Measurements from ENCODE around the gene SMYD3. TPM values are rescaled to one million over a fixed set of nuclear protein-coding genes. Genes with fewer than 3 reads are reported as not detected.
"Not testable (repeated sequence)": the region's sequence is repeated elsewhere in the genome, so short reads cannot be mapped to it uniquely, and the experiment has no call there.

Gene SMYD3
- total RNA-seq, 2 donors from 2014 or later, result 16.7 to 18.2 TPM

DNA sequence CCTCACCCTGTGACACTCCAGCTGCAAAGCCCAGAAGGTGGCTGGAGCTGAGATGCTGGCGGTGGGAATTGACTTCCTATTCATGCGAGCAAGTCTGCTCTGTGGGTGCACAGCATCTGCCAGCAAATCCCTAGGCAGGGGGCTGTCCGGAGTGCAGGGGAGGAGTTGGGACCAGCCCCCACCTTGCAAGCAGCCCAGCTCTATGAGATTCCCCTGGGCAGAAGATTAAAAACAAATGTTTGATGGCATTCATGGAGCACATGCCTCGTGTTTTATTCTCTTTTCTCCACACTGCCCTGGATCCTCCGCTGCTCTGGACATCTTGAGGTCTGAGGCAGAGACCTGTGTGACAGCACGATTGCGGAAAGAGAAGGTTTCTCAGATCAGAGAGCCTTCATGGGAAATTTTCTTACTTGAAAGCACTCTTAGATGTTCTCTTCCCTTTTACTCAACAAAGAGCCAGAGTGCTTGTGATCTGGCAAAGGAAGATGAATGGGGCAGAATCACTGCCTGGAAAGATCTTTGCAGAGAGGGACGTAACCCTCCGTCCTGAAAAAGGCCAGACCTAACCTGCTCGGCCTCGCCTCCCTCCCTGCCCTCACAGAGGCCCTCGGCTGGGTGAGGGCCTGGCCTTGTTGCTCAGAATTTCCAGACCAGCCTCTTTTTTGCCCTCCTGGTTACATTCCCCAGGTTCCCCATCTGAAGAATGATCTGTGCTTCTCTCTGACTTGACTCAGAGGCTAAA lies 755.2 kb downstream of the SMYD3 start:
- intact Hi-C loops (cut with DNase I), result no loop called here
- DNase-seq (ENCODE audit: low spot score), result no peak

DNA sequence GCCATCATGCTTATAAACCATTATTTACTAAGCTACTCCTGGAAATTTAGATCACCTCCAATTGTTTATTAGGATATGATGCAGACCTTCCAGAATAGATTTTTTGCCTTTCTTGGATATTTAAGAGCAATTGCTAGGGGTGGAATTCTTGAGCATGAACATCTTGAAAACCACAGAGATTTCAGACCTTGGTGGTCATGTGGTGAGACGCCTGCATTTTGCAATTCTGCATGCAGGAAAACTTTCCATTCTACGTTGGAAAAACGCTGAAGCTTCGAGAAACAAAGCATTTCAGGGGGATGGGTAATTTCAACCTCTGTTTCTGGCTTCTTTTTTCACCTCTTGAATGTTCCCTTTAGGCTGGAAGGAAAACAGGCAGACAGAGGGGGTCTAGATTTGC lies 756.0 kb downstream of the SMYD3 start:
- intact Hi-C loops (cut with DNase I), result no loop called here
- no peak for DNase-seq (ENCODE audit: low spot score)

DNA sequence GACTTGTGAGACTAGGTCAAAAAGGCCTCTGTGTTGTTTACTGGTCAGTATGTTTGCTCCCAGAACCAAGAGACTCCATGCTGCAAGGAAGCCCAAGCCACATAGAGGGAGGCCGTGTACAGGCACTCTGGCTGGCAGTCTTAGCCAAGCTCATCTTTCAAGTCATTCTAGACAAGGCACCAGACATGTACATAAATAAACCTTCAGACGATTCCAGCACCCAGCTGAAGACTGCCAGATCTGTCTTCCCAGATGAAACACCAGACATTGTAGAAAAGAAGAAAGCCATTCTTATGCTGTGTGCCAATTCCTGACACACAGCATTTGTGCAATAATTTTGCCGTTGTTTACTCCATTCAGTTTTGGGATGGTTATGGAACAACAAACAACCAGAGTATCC lies 756.8 kb downstream of the SMYD3 start:
- intact Hi-C loops (cut with DNase I), result no loop called here
- no peak for DNase-seq (ENCODE audit: low spot score)

DNA sequence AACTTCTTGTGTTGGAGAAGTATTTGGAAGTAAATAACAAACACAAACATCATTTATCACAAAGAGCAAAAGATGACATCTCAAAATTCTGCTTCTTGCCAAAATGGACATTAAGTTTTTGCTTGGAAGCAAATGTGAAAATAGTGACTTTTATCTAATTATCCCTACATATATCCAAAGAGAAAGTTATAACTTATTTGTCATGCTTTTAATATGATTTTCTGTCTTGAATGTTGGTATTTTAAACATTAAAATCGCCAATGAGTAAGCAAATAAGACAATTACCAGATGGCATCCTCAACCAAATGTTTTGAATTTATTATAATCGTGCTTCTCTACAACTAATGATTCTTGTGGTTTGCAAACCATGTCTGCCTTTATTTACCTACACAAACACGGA lies 758.0 kb downstream of the SMYD3 start:
- intact Hi-C loops (cut with DNase I), result no loop called here
- no peak for DNase-seq (ENCODE audit: low spot score)

DNA sequence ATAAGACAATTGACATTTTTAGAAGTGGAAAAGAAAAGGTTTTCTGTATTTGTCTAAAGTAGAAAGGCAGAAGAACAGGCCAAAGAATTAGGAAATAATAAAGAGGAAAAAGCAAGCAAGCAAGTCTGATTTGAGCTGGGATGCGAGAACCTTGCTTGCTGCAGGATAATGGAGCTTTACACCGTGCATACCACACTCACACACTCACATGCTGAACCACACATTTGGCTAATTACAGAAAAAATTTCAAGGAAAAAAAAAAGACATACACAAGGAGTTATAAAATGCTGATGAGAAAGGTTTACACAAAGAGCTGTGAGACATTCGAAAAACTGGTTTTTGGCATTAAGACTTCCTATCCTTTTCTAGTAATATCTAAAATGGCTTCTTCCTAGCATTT lies 758.4 kb downstream of the SMYD3 start:
- no peak for DNase-seq (ENCODE audit: low spot score)
- intact Hi-C loops (cut with DNase I), result no loop called here

DNA sequence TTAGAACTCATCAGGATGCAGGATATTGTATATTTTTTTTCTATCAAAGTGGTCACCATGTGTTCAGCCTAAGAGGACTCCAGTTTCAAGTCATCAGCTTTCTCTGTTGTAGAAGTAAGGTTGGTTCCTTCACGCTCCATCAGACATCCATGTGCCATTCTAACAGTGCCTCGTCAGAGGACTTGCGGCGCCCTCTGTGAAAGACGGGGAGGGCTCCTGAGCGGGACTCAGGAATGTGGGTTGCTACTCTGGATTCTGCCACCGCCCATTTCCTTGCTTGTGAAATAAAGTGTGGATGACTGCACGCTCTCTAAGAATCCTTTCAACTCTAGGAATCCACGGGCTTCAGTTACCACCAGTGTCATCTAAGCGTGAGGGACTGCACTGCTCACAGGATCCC lies 758.8 kb downstream of the SMYD3 start:
- DNase-seq (ENCODE audit: low spot score), result no peak
- intact Hi-C loops (cut with DNase I), result no loop called here

DNA sequence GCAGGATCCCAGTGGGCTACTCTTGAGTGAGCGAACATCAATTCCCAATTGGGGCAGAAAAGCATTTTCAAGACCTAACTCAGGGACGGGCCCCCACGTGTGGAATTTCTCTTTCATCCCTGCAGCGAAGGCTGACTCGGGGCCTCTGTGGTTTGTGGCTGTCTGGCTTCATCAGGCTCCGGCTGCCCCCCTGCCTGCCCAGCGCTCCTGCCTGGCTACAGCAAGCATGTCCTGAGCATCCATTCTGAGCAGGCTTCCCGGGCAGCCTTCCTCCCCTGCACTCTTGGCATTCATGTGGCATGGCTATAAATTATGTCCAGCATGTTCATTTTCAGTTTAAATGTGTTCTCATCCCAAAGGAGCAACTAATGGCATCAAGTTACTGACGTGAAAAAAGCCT lies 764.2 kb downstream of the SMYD3 start:
- intact Hi-C loops (cut with DNase I), result no loop called here
- DNase-seq (ENCODE audit: low spot score), result no peak

DNA sequence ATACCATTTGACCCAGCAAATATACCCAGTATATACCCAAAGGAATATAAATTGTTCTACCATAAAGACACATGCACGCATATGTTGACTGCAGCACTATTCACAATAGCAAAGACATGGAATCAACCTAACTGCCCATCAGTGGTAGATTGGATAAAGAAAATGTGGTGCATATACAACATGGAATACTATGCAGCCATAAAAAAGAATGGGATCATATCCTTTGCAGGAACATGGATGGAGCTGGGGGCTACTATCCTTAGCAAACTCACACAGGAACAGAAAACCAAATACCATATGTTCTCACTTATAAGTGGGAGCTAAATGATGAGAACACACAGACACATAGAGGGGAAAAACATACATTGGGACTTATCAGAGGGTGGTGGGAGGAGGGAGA lies 766.7 kb downstream of the SMYD3 start:
- DNase-seq (ENCODE audit: low spot score); intact Hi-C loops (cut with DNase I): not testable (repeated sequence)

DNA sequence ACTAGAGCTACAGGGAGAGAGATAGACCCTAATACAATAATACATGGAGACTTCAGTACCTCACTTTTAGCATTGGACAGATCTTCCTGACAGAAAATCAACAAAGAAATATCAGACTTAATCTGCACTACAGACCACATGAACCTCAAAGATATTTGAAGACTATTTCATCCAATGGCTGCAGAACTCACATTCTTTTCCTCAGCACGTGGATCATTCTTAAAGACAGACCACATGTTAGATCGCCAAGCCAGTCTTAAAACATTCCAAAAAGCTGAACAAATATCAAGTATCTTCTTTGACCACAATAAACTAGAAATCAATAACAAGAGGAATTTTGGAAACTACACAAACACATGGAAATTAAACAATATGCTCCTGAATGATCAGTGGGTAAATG lies 776.3 kb downstream of the SMYD3 start:
- no peak for DNase-seq (ENCODE audit: low spot score)
- intact Hi-C loops (cut with DNase I), result no loop called here

DNA sequence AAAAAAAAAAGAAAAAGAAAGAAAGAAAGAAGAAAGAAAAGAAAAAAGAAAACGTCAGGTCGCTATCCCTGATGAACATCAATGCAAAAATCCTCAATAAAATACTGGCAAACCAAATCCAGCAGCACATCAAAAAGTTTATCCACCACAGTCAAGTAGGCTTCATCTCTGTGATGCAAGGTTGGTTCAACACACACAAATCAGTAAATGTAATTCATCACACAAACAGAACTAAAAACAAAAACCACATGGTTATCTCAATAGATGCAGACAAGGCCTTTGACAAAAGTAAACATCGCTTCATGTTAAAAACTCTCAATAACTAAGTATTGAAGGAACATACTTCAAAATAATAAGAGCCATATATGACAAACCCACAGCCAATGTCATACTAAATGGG lies 779.0 kb downstream of the SMYD3 start:
- intact Hi-C loops (cut with DNase I); DNase-seq (ENCODE audit: low spot score): not testable (repeated sequence)

DNA sequence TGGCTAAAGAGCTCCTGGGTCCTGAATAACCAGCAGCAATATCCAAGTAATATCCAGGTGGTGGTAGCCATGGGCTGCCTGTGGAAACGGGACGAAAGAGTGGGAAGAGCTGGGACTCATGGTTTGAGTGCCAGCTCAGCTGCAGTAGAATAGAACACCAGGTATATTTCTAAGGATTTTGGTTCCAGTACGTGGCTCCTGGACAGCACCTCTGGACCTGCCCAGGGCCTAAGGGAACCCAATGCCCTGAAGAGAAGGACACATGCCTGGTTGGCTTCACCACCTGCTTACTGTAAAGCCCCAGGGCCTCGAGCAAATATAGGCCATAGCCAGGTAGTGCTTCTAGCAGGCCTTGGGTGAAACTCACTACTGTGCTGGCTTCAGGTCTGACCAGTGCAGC lies 785.6 kb downstream of the SMYD3 start:
- intact Hi-C loops (cut with DNase I), result no loop called here
- DNase-seq (ENCODE audit: low spot score), result no peak

DNA sequence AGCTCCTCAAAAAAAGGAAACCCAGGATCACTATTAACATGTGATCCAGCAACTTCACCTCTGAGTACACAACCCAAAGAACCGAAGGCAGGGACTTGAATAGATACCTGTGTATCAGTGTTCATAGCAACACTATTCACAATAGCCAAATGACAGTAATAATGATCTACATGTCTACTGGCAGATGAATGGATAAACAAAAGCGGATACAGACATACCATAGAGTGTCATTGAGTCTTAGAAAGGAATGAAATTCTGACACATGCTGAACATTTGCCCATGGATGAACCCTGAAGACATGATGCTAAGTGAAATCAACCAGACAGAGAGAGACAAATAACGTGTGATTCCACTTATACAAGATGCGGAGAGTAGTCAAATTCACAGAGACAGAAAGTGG lies 788.1 kb downstream of the SMYD3 start:
- intact Hi-C loops (cut with DNase I), result no loop called here
- DNase-seq (ENCODE audit: low spot score), result no peak

DNA sequence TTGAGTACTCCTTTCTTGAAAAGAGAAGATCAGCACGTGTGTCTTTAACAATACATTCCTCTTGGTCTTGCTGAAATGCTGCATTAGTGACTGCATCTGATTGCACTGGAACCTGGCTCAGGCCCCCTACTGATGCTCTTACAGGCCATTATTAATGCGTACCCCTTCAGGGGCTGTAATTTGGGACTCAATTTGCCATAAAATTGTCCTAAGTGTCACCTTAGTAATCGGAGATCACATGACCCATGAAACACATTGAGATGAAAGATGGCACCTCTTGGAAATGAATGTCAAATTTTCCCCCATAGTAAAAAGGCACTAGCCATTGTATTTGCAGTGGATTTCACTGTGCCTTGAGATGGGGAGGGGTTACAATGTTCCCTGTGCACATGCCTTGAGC lies 789.0 kb downstream of the SMYD3 start:
- intact Hi-C loops (cut with DNase I), result no loop called here
- no peak for DNase-seq (ENCODE audit: low spot score)

DNA sequence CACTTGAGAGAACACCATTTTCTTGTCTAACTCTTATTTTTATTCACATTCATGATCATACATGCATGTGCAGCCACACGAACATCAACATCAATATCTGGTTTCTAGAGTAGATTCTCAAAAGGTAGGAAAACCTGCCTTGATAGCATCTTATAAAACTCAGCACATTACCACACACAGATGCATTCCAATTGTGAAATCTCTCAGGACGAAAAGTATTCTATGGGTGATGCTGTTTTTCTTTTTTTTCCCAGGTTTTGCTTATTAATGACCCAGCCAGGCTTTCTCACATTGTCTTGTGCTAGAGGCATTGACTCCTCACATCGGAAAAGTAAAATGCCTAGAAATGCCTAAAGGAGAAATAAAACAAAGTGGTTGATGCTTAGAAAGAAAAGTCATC lies 789.5 kb downstream of the SMYD3 start:
- intact Hi-C loops (cut with DNase I), result no loop called here
- DNase-seq (ENCODE audit: low spot score), result no peak

DNA sequence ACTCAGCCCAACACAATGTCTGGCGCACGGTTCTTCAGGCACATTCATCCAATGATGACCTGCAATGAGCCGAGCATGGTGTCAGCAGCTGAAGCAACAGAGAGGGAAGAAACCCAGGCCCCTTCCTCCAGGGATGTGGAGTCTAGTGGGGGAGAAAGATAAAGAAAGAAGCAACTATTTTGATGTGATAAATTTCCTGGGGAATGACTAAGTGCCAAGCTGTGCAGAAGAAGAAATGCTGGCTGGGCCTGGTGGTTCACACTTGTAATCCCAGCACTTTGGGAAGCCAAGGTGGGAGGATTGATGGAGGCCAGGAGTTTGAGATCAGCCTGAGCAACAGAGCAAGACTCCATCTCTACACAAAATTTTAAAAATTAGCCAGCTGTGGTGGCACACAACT lies 790.5 kb downstream of the SMYD3 start:
- DNase-seq (ENCODE audit: low spot score), result no peak
- intact Hi-C loops (cut with DNase I), result no loop called here

DNA sequence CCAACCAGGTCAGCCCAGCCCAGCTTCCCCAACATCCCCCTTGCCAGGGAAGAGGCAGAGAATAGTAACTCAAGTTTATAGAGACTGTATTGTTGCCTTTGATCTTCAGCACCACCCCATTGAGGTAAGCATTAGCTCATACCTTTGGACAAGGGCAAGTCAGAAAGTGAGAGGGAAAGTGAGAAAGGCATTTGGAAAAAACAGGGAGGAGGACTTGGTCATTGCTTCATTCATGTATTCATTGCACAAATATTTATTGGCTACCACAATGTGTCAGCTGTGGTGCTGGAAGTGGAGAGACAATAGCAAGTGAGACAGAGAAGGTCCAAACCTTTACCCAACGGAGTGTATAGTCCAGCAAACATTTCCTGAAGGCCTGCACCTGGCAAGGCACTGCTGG lies 791.1 kb downstream of the SMYD3 start:
- intact Hi-C loops (cut with DNase I), result no loop called here

DNA sequence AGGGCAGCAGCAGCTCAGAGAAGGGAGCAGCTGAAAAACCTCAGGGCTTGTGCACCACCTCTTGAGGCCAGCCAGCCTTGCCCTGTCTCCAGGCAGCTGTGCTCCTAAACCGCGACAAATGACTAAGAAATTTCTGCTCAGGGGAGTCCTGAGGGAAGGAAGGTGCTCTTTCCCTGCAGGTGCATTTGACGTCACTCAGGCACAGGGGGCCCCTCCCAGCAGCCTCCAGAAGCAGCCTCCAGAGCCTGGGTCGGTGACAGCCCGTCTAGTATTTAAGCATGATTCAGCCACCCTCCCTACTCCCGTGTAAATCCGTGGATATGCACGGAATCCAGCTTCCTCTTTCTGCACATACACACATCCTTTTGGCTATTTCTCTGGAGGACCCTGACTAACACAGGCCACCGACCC lies 791.8 kb downstream of the SMYD3 start:
- DNase-seq (ENCODE audit: low spot score), result no peak

More for the DNA sequence above, 791.1 kb downstream of the SMYD3 start:
- DNase-seq (ENCODE audit: low spot score), result no peak

DNA sequence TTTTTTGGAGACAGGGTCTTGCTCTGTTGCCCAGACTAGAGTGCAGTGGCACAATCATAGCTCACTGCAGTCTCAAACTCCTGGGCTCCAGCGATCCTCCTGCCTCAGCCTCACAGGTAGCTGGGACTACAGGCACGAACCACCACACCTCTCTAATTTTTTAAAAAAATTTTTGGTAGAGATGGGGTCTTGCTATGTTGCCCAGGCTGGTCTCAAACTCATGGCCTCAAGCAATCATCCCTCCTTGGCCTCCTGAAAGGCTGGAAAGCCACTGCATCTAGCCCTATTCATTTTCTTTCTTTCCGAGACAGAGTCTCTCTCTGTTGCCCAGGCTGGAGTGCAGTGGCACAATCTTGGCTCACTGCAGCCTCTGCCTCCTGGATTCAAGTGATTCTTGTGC lies 793.1 kb downstream of the SMYD3 start:
- intact Hi-C loops (cut with DNase I); DNase-seq (ENCODE audit: low spot score): not testable (repeated sequence)

More for the DNA sequence above, 791.8 kb downstream of the SMYD3 start:
- intact Hi-C loops (cut with DNase I), result no loop called here

DNA sequence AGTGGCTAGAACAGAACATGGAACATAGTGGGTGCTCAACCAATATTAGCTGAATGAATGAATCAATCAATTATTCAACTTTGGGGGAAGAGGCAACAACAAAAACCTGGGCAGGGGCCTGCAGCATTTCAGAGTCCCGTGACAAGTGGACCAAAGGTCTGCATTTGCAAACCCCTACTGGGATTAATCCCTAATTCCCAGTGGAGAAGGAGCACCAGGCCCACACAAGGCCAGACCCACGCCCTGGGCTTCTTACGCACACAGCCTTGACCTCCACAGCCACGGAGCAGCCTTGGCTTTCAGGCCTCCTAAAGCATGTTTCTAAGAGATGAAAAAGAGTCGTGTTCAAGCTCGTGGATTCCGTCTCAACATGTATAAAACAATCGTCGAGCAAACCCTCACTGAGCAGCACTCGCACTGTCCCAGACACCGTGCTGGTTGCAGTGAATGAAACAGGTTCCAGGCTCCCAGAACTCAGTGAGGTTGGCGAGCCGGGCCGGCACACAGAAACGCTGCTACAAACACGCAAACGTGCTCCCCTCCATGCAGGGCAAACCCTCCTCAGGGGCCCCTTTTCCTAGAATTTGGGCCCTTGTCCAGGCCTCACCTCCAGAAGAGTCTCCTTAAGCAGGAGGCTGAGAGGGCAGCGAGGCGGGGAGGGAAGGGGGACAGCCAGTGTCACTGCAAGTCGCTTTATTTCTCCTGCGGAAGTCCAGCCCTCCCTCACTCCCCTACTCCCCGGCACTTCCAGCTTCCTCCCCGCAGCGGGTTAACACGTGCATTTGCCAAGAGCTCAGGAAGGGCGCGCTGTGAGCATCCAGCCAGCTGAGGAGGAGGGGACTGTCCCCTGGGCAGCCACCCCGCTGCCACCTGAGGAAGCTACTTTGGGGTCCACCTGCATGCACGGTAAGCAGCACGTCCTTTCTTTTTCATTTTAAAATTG lies 795.8 kb downstream of the SMYD3 start:
- no peak for DNase-seq (ENCODE audit: low spot score)
- intact Hi-C loops (cut with DNase I), result no loop called here

DNA sequence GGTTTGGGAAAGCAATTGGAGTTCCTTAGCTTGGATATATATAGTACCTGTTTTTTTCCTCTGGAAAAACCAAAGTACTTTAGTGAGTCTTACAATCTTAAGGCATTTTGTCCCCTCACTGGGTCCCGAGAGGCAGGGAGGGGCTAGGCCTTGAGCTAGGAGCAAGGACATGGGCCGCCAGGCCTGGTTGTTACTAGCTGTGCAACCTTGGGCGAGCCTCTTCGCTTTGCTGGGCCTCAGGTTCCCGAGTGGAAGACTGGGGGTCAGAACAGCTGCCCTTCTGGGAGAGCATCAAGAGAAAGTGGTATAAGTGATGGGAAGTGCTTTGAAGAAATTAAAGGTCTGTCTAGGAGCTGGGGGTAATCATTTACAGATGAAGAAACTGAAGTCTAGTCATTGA lies 799.1 kb downstream of the SMYD3 start:
- intact Hi-C loops (cut with DNase I), result no loop called here
- no peak for DNase-seq (ENCODE audit: low spot score)

DNA sequence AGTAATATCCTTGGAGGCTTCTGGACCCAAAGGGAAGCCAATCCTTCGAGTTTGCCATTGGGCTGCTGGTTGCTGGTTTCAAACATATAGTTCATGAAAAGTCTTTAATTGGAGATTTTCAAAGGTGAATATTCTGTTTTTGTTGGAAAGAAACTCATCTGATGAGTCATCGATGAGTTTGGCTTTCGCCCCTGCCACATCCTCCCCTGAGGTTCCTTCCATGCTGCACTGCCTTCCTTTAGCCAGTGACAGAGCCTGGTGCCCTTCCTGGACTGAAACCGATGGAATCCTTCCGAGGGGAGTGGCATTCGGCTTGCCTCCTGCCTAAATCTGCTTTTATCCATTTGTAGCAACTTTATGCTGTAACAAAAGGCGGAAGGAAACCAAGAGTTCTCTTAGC lies 802.3 kb downstream of the SMYD3 start:
- intact Hi-C loops (cut with DNase I), result no loop called here
- no peak for DNase-seq (ENCODE audit: low spot score)
